ENCODE results near the gene CACNA1S. TPM values are rescaled to one million over a fixed set of nuclear protein-coding genes. Genes with fewer than 3 reads are reported as not detected.

Gene CACNA1S
- total RNA-seq: not detected

- ChIA-PET POLR2A (interaction anchor here (0.6 kb wide), 1 partner anchor 54 kb away, joined by 3 read pairs; no protein-coding TSS in a partner anchor), CTCF (interaction anchor here (0.7 kb wide), 1 partner anchor 60 kb away, joined by 3 read pairs; no protein-coding TSS in a partner anchor)
These were observed at the start of gene CACNA1S for GRCh38 chr1:201112173-201112731. Gene CACNA1S, minus strand, starts transcription at chr1:201112426. Its CDS starts 87 bp downstream, at chr1:201112339.

- CTCF ChIA-PET: interaction anchor here (0.6 to 1.8 kb wide), 2 partner anchors 13 to 363 kb away, joined by 3 to 6 read pairs; no protein-coding TSS in a partner anchor
- POLR2A ChIA-PET: no interaction called here
These were observed 45.7 kb upstream of the CACNA1S start for GRCh38 chr1:201157949-201158348.

GRCh38 chr1:201156819-201157218, 44.6 kb upstream of the CACNA1S start:
- ChIA-PET CTCF (interaction anchor here (1.3 kb wide), 1 partner anchor 27 kb away, joined by 4 read pairs; no protein-coding TSS in a partner anchor), POLR2A (no interaction called here)

GRCh38 chr1:201156346-201156745, 44.1 kb upstream of the CACNA1S start:
- ChIA-PET CTCF (interaction anchor here (1.3 kb wide), 1 partner anchor 28 kb away, joined by 4 read pairs; no protein-coding TSS in a partner anchor), POLR2A (no interaction called here)

- ChIA-PET CTCF (interaction anchor here (2.0 to 2.2 kb wide), 2 partner anchors 12 to 36 kb away, joined by 6 to 7 read pairs; no protein-coding TSS in a partner anchor), POLR2A (no interaction called here)
These were observed 43.1 kb upstream of the CACNA1S start for GRCh38 chr1:201155354-201155753.

GRCh38 chr1:201154389-201155165, 42.4 kb upstream of the CACNA1S start, which contains the start of gene TMEM9:
Gene TMEM9, minus strand, starts transcription at chr1:201154474. Its CDS starts 551 bp downstream, at chr1:201153923.
- CTCF ChIA-PET: interaction anchor here (0.7 to 2.2 kb wide), 6 partner anchors 13 to 135 kb away, joined by 3 to 8 read pairs (median 5); no protein-coding TSS in a partner anchor
- POLR2A ChIA-PET: interaction anchor here (0.6 to 1.5 kb wide), 4 partner anchors 13 to 130 kb away, joined by 3 to 7 read pairs (median 4); no protein-coding TSS in a partner anchor

GRCh38 chr1:201153474-201154388, 41.5 kb upstream of the CACNA1S start:
- ChIA-PET CTCF (interaction anchor here (0.7 to 2.2 kb wide), 6 partner anchors 14 to 134 kb away, joined by 3 to 8 read pairs (median 5); no protein-coding TSS in a partner anchor), POLR2A (interaction anchor here (0.5 to 1.5 kb wide), 6 partner anchors 14 to 235 kb away, joined by 3 to 7 read pairs (median 4); no protein-coding TSS in a partner anchor)

- ChIA-PET CTCF (interaction anchor here (0.6 to 1.5 kb wide), 5 partner anchors 10 to 524 kb away, joined by 3 to 5 read pairs (median 4); no protein-coding TSS in a partner anchor), POLR2A (no interaction called here)
These were observed 37.2 kb upstream of the CACNA1S start for GRCh38 chr1:201149400-201149799.

- POLR2A ChIA-PET: no interaction called here
These were observed 35.3 kb upstream of the CACNA1S start for GRCh38 chr1:201147396-201148015.

GRCh38 chr1:201146626-201147390, 34.6 kb upstream of the CACNA1S start:
- POLR2A ChIA-PET: no interaction called here
- CTCF ChIA-PET: interaction anchor here (1.1 to 1.3 kb wide), 2 partner anchors 28 to 51 kb away, joined by 3 to 7 read pairs; no protein-coding TSS in a partner anchor

More at GRCh38 chr1:201147396-201148015, 35.3 kb upstream of the CACNA1S start:
- CTCF ChIA-PET: interaction anchor here (1.1 to 1.3 kb wide), 2 partner anchors 29 to 51 kb away, joined by 3 to 7 read pairs; no protein-coding TSS in a partner anchor

- POLR2A ChIA-PET: no interaction called here
- CTCF ChIA-PET: no interaction called here
These were observed 33.6 kb upstream of the CACNA1S start for GRCh38 chr1:201145816-201146215.

GRCh38 chr1:201145132-201145531, 32.9 kb upstream of the CACNA1S start:
- ChIA-PET POLR2A (no interaction called here), CTCF (no interaction called here)

- CTCF ChIA-PET: no interaction called here
- POLR2A ChIA-PET: no interaction called here
These were observed 32.5 kb upstream of the CACNA1S start for GRCh38 chr1:201144701-201145100.

- ChIA-PET POLR2A (no interaction called here), CTCF (no interaction called here)
These were observed 31.8 kb upstream of the CACNA1S start for GRCh38 chr1:201143726-201144635.

GRCh38 chr1:201142849-201143725, 30.9 kb upstream of the CACNA1S start:
- POLR2A ChIA-PET: no interaction called here

More at GRCh38 chr1:201142849-201143725, 30.9 kb upstream of the CACNA1S start:
- CTCF ChIA-PET: no interaction called here
